ENCODE data around the gene ZSCAN29. TPM values are rescaled to one million over a fixed set of nuclear protein-coding genes. Genes with fewer than 3 reads are reported as not detected.
"Not testable (repeated sequence)": the region's sequence is repeated elsewhere in the genome, so short reads cannot be mapped to it uniquely, and the experiment has no call there.

Gene ZSCAN29
- 22.7 and 26.2 TPM in 2 replicates for total RNA-seq
- 10.6 TPM for polyA plus RNA-seq (2012)

DNA sequence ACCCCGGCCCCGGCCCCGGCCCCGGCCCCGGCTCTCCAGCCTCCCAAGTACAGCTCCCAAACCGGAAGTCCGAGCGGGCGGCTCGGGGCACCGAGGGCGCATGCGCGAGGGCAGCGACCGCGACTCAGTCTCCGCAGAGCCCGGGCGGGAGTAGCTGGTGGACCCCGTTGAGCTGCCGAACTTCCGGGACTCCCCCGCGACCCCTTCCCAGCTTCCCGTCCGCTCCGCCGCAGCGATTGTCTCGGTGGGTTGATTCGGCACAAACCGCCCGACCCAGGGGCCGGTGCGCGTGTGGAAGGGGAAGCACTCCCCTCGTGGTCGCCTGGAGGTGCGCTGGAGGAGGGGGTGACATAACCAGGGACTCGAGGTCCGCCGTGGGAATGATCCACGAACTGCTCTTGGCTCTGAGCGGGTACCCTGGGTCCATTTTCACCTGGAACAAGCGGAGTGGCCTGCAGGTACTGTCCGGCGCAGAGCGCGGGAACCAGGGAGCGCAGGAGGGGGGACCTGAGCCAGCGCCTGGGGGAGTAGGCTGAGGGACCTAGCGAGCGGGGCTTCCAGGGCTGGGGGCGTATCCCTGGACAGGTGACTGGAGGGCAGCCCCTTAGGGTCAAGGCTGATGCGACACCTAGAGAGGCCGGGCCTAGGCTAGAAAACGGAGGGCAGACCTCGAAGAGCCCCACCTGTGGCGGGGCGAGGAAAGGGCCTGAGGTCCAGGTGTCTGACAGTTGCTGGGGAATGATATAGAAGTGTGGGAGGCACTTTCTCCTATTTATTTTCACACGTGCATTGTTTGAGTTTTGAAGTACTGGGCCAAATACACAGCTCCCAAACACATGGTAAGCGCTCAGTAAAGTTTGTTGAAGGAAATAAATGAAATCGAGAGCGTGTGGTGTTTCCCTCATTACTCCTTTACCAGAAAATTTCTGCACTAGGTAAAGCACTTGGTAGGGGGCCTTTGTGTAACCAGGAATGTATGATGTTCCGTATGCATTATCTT is at the start of gene ZSCAN29, which contains the start of gene TUBGCP4:
ZSCAN29 (minus strand) TSS at position 69 of the 1,000 bp plus-strand sequence. CDS start 1,130 bp downstream, outside the sequence.
TUBGCP4 (plus strand) TSS at position 127 of the 1,000 bp plus-strand sequence; CDS start at position 381, 254 bp downstream.
- DNase-seq (ENCODE audit: low read depth): peak; percentile 86

DNA sequence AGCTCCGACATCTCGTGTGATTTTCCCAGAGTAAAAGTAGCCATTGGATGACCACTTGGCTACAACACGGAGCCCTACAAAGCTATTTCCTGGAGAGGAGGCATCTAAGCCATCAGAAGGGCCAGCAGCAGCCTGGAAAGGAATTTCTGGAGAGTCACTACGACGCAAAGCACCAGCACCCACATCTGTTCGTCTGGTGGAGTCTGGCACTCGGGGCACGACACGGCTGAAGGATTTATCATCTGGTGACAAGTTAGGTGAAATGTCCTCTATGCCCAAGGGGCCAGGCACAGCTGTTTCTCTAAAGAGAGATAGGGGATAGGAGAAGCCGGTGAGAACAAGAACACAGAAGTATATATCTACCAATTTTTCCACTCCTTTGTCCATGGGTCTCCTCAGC is 49.6 kb upstream of the ZSCAN29 start:
- no peak for DNase-seq (ENCODE audit: low read depth)

DNA sequence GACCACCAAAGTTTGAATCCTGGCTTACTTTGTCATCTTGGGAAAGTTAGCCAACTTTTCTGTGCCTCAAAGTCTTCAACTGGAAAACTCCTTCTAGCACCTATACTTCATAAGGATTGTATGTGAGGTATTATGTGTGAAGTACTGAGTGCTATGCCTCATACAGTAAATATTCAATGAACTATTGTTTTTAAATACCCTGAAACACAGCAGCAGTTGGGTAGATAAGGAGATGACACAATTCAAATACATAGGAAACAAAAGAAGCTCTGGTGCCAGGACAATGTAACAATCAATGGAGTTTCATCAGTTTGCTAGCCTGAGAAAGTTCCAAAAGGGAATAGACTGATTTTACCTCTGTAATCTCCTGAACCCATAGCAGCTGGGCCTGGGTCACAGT is 43.4 kb upstream of the ZSCAN29 start:
- no peak for DNase-seq (ENCODE audit: low read depth)

DNA sequence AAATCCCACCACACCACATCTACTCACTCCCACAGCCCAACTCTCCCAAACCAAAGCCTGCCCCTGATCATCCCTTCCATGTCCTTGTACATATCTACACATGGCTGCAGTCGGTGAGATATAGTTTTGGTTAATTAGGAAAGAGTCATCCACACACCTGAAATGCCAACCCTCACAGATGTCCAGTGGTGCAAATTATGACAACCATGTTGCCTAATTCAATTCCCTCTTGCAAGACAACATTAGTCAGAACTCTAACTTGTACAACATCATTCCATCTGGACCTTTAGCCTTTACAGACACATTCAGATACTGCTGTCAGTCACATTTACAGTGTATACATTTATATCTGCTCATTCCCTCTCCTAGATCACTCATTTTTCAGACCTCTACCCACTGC is 41.3 kb upstream of the ZSCAN29 start:
- DNase-seq (ENCODE audit: low read depth): no peak

DNA sequence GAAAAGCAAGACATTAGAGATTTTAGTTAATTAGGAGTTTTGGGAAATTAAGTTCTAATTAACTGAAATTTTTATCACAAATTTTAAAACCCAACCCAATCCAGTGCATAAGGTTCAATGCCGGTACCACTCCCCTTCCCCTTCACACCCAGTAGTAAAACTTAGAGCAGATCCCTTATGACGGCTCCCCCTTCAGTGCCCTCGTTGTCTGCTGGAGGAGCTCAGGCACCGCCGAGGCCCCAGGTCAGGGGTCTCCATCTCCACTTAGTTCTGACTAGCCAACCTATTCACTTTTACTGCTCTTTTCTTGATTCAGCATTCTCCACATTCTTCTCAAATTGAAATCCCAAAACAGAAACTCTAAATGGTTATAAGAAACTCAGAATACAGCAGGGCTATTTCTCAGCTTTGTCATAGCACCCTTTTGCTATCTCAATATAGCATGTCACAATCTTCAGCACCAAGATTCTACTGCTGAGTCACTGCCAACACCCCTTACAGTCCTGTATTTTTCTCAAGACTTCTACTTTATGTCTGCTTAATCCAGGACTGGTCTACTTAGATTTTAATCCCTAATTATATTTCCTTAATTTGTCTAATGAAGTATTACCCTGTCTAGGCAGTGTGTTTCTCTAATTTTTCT is 39.9 kb upstream of the ZSCAN29 start:
- DNase-seq (ENCODE audit: low read depth): peak; percentile 11

DNA sequence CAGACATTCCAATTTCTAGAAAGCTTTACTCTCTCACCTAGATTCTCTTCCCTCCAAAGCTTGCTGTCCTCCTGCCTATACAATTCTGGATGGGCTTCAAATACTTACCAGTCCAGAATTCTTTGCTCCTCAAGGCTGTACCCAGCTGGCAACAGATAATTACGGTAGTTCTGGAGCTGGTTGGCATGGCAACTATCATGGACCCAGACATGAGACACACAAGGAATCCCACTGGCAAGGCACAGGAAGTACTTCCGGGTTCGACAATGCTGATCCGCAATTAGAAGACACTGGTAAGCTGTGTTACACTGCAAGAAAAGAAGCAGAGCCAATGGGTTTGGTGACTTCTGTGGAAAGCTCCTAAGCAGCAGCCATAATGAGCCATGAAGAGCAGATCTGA is 37.9 kb upstream of the ZSCAN29 start:
- DNase-seq (ENCODE audit: low read depth): no peak

DNA sequence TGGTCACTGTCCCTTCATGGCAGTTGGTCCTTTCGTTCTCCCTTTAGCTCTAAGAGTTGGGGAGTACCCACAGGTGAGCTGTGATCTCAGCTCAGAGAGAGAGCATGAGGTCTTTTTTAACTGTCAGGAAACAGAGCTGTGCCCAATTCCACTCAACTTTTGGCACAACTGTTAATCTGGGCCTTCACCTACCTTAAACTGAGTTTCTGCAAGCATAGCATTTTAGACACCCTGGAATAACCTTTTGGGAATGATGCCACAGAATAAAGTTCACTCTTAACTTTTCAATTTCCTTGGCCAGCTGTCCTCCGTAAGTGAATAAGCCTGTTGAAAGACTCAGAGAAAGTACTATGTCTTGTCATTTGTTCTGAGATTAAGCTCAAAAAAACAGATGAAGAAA is 36.0 kb upstream of the ZSCAN29 start:
- DNase-seq (ENCODE audit: low read depth): no peak

DNA sequence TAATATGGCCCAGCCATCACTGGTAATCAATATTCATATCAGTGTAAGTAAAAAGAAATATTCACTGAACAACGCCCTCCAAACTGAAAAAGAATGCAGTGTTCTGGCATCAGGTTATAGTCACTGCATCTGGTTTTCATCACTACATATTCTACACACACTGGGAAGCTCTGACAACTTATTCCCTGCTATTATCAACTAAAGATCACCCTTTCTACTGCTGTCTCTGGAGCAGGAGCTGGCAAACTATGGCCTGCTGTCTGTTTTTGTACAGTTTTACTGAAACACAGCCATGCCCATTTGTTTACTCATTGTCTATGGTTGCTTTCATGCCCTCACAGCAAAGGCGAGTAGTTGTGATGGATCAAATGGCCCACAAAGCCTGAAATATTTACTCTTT is 35.3 kb upstream of the ZSCAN29 start:
- DNase-seq (ENCODE audit: low read depth): no peak

DNA sequence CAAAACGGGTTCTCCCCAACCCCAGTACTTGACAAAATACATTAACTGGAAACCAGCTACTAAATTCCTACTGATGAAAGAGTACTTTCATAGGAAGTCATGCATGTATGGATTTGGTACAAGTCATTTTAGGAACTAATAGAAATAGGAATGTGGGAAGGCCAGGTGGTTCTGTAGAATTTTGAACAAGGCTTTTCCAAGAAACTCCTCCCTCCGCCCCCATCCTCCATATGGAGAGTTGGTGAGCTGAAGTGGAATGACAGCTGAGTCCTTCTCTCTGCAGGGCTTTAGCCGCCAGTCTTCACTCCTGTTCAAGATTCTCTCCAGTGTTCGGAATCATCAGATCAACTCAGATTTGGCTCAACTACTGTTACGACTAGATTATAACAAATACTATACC is 33.3 kb upstream of the ZSCAN29 start:
- no peak for DNase-seq (ENCODE audit: low read depth)

DNA sequence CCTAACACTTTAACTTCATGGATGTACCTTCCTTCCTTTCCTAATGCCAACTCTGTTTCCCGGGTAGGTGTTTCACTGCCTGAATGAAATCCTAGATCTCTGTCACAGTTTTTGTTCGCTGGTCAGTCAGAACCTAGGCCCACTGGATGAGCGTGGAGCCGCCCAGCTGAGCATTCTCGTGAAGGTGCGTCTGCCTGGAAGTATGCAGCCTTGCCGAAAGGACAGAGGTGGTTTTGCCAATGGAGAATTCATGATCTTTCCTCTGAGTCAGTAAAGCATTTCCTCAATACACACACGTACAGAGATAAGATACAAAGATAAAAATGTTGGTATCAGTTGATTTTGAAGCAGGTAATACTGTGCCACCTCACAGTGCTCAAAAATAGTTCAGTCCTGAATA is 32.8 kb upstream of the ZSCAN29 start:
- no peak for DNase-seq (ENCODE audit: low read depth)

DNA sequence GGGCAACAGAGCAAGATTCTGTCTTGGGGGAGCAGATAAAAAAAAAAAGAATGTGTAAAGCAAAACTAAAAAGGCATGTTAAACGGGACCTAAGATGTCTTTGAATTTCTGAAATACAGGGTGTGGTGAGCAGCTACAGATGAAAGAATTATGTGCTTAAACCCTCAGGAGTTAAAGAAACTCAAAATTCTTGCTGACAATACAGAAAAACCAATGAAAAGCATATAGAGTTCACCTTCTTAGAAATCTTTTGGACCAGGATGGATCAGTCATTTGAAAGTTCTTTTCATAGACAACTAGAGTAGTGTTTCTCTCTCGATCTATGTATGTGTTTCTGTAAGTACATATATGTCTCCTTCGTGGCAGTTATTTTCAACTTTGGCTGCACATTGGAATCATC is 31.4 kb upstream of the ZSCAN29 start:
- no peak for DNase-seq (ENCODE audit: low read depth)

DNA sequence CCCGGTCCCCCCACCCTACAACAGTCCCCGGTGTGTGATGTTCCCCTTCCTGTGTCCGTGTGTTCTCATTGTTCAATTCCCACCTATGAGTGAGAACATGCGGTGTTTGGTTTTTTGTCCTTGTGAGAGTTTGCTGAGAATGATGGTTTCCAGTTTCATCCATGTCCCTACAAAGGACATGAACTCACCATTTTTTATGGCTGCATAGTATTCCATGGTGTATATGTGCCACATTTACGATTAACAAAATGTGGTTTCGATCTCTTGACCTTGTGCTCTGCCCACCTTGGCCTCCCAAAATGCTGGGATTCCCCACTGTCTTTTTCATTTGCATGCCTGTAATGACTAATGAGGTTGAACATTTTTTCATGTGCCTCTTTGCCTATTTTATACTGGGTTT is 22.7 kb upstream of the ZSCAN29 start:
- DNase-seq (ENCODE audit: low read depth): not testable (repeated sequence)

DNA sequence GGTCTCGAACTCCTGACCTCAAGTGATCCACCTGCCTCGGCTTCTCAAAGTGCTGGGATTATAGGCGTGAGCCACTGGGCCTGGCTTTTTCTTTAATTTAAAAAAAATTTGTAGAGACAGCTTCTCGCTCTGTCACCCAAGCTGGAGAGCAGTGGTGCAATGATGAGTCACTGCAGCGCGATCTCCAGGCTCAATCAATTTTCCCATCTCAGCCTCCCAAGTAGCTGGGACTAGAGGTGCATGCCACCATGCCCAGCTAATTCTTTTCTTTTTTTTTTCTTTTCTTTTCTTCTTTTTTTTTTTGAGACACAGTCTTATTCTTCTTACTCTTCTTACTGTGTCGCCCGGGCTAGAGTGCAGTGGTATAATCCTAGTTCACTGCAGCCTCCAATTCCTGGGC is 19.9 kb upstream of the ZSCAN29 start:
- DNase-seq (ENCODE audit: low read depth): no peak

DNA sequence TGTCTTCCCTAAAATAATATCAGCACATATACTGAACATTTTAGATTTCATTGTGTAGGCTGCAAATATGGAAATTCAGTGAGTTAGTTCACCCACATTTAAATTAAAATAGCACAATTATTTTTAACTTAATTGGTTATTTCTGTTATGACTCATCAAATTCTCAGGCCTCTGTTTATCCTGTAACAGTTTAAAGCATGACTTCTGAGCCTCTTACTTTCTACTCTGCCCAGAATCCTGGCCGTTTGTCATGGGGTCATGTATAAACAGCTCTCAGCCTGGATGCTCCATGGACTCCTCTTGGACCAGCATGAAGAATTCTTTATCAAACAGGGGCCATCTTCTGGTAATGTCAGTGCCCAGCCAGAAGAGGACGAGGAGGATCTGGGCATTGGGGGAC is 12.2 kb upstream of the ZSCAN29 start:
- DNase-seq (ENCODE audit: low read depth): peak; percentile 22

DNA sequence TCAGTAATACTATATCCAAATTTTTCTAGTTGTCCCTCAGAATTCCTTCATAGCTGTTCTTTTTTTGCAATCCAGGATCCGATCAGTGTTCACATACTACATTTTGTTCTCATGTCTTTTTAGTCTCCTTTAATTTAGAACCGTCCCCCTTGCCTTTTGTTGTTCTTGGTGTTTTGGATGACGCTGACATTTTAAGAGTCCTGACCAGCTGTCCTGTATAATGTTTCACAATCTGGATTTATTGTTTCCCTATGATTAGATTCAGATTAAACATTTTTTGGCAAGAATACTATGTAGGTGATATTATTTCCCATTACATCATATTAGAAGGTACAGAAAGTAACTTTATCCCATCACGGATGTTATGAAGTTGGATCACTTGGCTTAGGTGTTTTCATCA is 11.5 kb upstream of the ZSCAN29 start:
- peak; percentile 43 for DNase-seq (ENCODE audit: low read depth)

DNA sequence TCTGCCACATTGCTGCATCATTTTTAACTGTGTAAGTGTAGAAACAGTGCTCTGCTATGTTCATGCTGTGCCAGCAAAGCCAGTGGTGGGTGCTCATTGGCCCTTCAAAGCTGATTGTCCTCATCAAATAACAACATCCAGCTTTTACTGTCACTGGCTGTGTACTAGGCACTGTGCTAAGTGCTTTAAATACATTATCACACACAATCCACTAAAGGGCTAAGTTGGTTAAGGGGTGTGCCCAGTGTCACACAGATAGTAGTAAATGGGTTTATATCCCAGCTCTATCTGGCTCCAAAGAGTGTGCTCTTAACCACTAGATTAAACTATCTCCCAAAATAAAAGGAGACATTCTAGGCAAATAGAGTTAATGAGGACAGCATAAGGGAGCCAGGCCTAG is 7.8 kb upstream of the ZSCAN29 start:
- no peak for DNase-seq (ENCODE audit: low read depth)

DNA sequence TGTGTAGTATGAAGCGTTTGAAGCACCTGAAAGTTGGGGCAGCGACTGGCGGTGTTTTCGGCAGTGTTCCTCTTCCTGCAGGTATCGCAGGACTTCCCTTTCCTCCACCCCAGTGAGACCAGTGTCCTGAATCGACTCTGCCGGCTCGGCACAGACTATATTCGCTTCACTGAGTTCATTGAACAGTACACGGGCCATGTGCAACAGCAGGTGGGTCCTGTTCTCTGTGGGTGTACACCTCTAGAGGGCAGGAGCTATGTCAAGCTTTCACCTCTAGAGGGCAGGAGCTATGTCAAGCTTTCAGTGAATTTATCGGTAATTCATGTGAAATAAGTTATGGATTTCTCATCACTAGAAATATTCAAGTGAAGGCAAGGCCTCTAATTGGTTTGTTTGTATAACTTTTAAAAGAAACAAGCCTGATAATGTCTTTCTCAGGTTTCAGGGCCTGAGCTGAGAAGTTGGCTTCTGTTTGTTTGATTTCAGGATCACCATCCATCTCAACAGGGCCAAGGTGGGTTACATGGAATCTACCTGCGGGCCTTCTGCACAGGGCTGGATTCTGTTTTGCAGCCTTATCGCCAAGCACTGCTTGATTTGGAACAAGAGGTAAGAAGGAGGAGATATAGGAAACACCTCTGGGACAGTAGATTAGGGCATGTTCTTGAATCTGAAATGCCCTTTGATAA is 5.3 kb upstream of the ZSCAN29 start:
- DNase-seq (ENCODE audit: low read depth): peak; percentile 25

DNA sequence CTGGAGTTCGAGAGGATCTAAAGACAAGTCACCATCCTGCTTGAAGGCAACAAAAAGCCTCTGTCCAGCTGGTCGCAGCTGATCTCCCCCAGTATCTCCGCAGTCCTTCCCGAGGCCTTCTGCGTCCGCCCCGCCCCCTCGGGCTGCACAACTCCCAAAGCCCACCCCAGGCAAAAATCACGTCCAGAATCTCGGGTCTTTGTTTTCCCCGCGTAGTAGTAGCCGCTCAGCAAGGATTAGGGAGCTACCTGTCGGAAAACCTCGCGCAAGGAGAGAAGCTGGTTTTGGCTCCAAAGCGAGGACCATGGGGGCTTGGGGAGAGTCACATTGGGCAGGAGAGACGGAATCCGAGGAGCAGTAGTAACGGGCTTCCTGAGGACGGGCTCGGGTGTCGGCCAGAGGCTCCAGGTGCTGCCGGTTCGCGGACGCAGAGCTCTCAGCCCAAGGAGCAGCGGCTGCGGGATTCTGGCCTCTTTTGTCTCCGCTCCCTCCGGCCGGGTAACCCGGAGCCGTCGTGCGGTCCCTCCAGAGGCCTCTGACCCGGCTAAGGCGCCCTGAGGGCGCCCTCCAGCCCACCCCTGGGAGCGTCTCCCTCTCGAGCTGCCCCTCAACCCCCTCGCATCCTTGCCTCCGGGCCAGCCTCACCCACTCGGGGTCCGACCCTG is 401 bp downstream of the ZSCAN29 start:
- no peak for DNase-seq (ENCODE audit: low read depth)

DNA sequence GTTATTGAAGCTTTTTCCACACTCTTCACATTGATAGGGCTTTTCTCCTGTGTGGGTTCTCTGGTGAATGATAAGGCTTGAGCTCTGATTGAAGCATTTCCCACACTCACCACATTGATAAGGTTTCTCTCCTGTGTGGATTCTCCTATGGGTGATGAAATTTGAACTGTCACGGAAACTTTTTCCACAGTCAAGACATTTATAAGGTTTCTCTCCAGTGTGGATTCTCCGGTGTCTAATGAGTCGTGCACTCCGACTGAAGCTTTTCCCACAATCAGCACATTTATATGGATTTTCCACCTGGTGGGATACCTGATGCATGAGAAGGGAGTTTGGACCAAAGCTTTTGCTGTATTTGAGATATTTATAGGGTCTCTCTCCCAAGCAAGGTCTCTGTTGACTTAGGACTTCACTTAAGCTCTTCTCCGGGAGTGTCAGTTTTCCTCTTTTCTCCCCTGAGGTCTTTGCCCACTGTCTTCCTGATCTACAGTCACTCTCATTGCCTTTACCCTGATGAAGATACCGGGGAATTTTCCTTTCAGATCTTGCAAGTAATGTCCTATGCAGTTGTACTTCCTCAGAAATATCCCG is 9.4 kb downstream of the ZSCAN29 start:
- DNase-seq (ENCODE audit: low read depth): no peak

DNA sequence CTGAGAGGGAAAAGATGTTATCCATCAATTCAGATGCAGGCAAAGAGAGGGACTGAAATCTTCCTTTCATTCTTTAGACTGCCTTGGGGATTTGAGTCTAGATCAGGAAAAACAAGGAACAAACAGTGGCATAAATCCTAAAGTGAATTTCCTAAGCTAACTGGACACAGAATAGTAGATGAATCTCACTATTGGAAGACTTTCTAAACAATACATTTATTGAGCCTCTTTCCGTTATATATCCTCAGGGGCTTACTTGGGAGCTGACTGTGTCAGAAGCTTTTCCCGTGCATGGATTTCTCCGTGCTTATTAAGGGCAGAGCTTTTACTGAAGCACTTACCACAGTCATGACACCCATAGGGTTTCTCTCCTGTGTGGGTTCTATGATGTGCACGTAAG is 10.0 kb downstream of the ZSCAN29 start:
- no peak for DNase-seq (ENCODE audit: low read depth)
